ENCODE results near the gene HBA2.
A peak's percentile ranks its signal among the peaks of the same experiment; 100 is the strongest.
"Not testable (repeated sequence)": the region's sequence is repeated elsewhere in the genome, so short reads cannot be mapped to it uniquely, and the experiment has no call there.

Gene HBA2

DNA sequence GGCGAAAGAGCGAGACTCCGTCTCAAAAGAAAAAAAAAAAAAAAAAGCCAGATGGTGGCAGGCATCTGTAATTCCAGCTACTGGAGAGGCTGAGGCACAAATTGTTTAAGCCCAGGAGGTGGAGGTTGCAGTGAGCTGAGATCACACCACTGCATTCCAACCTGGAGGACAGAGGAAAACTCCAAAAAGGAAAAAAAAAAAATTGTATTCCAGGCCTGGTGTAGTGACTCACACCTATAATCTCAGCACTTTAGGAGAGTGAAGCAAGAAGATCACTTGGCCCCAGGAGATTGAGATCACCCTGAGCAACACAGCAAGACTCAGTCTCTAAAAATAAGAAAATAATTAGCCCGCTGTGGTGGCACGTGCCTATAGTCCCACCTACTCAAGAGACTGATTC lies 27.7 kb downstream of the HBA2 start:
- peak; percentile 71 for DNase-seq (ENCODE audit: low read depth)
- no peak overlapping the region for H3K4me3 ChIP-seq (ENCODE audit: low read length)
- TF ChIP-seq, protein P1, sequence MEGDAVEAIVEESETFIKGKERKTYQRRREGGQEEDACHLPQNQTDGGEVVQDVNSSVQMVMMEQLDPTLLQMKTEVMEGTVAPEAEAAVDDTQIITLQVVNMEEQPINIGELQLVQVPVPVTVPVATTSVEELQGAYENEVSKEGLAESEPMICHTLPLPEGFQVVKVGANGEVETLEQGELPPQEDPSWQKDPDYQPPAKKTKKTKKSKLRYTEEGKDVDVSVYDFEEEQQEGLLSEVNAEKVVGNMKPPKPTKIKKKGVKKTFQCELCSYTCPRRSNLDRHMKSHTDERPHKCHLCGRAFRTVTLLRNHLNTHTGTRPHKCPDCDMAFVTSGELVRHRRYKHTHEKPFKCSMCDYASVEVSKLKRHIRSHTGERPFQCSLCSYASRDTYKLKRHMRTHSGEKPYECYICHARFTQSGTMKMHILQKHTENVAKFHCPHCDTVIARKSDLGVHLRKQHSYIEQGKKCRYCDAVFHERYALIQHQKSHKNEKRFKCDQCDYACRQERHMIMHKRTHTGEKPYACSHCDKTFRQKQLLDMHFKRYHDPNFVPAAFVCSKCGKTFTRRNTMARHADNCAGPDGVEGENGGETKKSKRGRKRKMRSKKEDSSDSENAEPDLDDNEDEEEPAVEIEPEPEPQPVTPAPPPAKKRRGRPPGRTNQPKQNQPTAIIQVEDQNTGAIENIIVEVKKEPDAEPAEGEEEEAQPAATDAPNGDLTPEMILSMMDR (IDR thresholded peaks at IDR 0.05; ENCODE audit: insufficient read depth, low read depth, low read length, missing control alignments): no peak

DNA sequence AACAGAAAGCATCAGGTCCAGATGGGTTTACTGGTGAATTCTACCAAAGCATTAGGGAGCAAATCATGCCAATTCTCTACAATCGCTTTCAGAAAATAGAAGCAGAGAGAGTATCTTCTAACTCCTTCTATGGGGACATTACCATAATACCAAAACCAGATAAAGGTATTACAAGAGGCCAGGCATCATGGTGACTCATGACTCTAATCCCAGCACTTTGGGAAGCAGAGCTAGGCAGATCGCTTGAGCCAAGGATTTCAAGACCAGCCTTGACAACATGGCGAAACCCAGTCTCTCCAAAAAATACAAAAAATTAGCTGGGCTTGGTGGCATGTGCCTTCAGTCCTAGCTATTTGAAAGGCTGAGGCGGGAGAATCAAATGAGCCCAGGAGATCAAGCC lies 30.6 kb downstream of the HBA2 start:
- DNase-seq (ENCODE audit: low read depth): peak; percentile 10
- no peak overlapping the region for H3K4me3 ChIP-seq (ENCODE audit: low read length)
- TF ChIP-seq, protein P1 (IDR thresholded peaks at IDR 0.05; ENCODE audit: insufficient read depth, low read depth, low read length, missing control alignments): no peak

DNA sequence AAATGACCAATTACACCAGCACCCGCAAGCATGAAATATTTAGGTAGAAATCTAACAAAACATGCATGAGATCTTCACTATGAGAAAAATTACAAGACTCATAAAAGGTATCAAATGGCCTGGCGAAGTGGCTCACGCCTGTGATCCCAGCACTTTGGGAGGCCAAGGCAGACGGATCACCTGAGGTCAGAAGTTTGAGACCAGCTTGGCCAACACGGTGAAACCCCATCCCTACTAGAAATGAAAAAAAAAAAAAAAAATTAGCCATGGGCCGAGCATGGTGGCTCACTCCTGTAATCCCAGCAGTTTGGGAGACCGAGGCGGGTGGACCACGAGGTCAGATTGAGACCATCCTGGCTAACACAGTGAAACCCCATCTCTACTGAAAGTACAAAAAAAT lies 31.4 kb downstream of the HBA2 start:
- not testable (repeated sequence) for DNase-seq (ENCODE audit: low read depth); H3K4me3 ChIP-seq (ENCODE audit: low read length)

DNA sequence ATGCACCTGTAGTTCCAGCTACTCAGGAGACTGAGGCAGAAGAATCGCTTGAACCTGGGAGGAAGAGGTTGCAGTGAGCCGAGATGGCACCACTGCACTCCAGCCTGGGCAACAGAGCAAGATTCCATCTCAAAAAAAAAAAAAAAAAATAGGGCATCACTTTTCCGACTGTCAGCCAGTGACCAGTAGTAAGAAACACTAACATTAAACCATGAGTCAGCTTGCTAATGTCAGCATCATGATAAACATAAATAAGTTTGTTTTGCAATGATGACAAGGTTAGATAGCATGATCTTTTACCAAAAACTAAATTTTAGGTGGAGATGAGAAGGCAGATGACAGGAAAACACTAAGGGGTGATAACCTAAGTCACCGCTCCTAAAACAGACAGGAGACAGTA lies 36.7 kb downstream of the HBA2 start:
- not testable (repeated sequence) for DNase-seq (ENCODE audit: low read depth); H3K4me3 ChIP-seq (ENCODE audit: low read length)

- not testable (repeated sequence) for DNase-seq (ENCODE audit: low read depth); H3K4me3 ChIP-seq (ENCODE audit: low read length)
These were observed 39.0 kb downstream of the HBA2 start for GRCh38 chr16:211631-212180.

DNA sequence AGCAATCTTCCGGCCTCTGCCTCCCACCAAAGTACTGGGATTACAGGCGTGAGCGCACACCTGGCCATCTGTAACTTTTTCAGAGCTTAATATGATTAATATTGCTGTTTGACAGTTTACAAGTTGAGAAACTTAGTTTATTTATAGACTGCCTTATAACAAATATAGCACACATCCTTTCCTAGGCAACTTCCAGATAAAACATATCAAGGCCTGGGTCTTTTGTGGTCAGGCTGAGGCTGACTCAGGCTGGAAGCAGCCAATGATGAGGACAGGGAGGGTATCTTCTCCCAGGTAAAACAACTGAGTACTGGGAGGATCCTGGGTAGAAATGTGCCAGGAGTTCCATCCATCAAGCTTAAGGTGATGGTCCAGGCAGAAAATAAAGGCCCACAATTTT lies 40.3 kb downstream of the HBA2 start:
- H3K4me3 ChIP-seq (ENCODE audit: low read length): no peak overlapping the region
- TF ChIP-seq, protein P1 (IDR thresholded peaks at IDR 0.05; ENCODE audit: insufficient read depth, low read depth, low read length, missing control alignments): no peak
- peak; percentile 10 for DNase-seq (ENCODE audit: low read depth)

GRCh38 chr16:220021-220420 lies 47.3 kb downstream of the HBA2 start:
- no peak for DNase-seq (ENCODE audit: low read depth)
- no peak overlapping the region for H3K4me3 ChIP-seq (ENCODE audit: low read length)

More at GRCh38 chr16:220021-220420, 47.3 kb downstream of the HBA2 start:
- TF ChIP-seq, protein P1 (IDR thresholded peaks at IDR 0.05; ENCODE audit: insufficient read depth, low read depth, low read length, missing control alignments): no peak

All from epithelial cell of esophagus (primary cell).